HEK293 (cell line): ENCODE results near the gene SHC4.
A peak's percentile ranks its signal among the peaks of the same experiment; 100 is the strongest.

Experiments
- CTCF ChIA-PET: fragments of 350-600 bp; formaldehyde crosslinking; extraction: SDS; loops from one replicate; lab custom pipeline; 2021; ENCODE audit warnings: antibody characterized with exemption; lab: Yijun Ruan, JAX
- POLR2A ChIA-PET: fragments of 300-600 bp; formaldehyde crosslinking; extraction: SDS; loops from one replicate; lab custom pipeline; 2020; ENCODE audit warnings: antibody characterized with exemption, inconsistent platforms; lab: Yijun Ruan, JAX
- H3K27ac ChIP-seq: fragments of 200-500 bp; sonication (Bioruptor generic); 2 replicates; pipeline ENCODE4 v1.5.1; 2014; ENCODE audit warnings: low read depth, low read length, control low read depth, inconsistent platforms; ENCODE audit errors: extremely low read depth
- H3K36me3 ChIP-seq, 2 experiments: fragments of 200-500 bp in 1 of 2; sonication (Bioruptor generic) in 1 of 2; 1 replicate in 1 of 2; 2 replicates in 1 of 2; pipeline ENCODE4 v1.5.1; 2014 to 2017; ENCODE audit warnings: inconsistent platforms in 2 of 2, low read length in 2 of 2; ENCODE audit not compliant: control insufficient read depth in 2 of 2, insufficient read depth in 1 of 2
- H3K4me1 ChIP-seq: fragments of 200-500 bp; sonication (Bioruptor generic); 2 replicates; pipeline ENCODE4 v1.5.1; 2014; ENCODE audit warnings: mild to moderate bottlenecking, low read length, inconsistent platforms; ENCODE audit not compliant: control insufficient read depth, insufficient read depth
- H3K4me3 ChIP-seq: 2 replicates; pipeline ENCODE4 v1.5.1; 2011; ENCODE audit warnings: low read depth, mild to moderate bottlenecking, control low read depth, low read length, moderate library complexity
- H3K9me3 ChIP-seq: fragments of 200-500 bp; sonication (Bioruptor generic); 2 replicates; pipeline ENCODE4 v1.5.1; 2014; ENCODE audit warnings: low read depth, low read length, inconsistent platforms; ENCODE audit not compliant: control insufficient read depth, insufficient read depth
- GLIS2 ChIP-seq: fragments of 450-650 bp; formaldehyde crosslinking; IDR thresholded peaks from 2 replicates; pipeline ENCODE4 v1.5.1; 2016; ENCODE audit warnings: missing biosample characterization, missing genetic modification characterization
- KLF10 ChIP-seq: fragments of 450-650 bp; IDR thresholded peaks from 2 replicates; pipeline ENCODE4 v1.5.1; 2018; ENCODE audit warnings: missing biosample characterization, mild to moderate bottlenecking, missing genetic modification characterization
- OSR2 ChIP-seq: fragments of 450-650 bp; formaldehyde crosslinking; IDR thresholded peaks from 2 replicates; pipeline ENCODE4 v1.5.1; 2016; ENCODE audit warnings: missing biosample characterization, missing genetic modification characterization
- PRDM6 ChIP-seq: fragments of 450-650 bp; formaldehyde crosslinking; IDR thresholded peaks from 2 replicates; pipeline ENCODE4 v1.5.1; 2017; ENCODE audit warnings: missing biosample characterization, missing genetic modification characterization
- REPIN1 ChIP-seq: fragments of 450-650 bp; formaldehyde crosslinking; IDR thresholded peaks from 2 replicates; pipeline ENCODE4 v1.5.1; 2017; ENCODE audit warnings: missing biosample characterization, missing genetic modification characterization, low read depth
- SP7 ChIP-seq: fragments of 450-650 bp; formaldehyde crosslinking; IDR thresholded peaks from 2 replicates; pipeline ENCODE4 v1.5.1; 2016; ENCODE audit warnings: missing biosample characterization, missing genetic modification characterization
- ZBTB17 ChIP-seq: fragments of 450-650 bp; formaldehyde crosslinking; IDR thresholded peaks from 2 replicates; pipeline ENCODE4 v1.5.1; 2016; ENCODE audit warnings: missing biosample characterization, missing genetic modification characterization
- ZFP3 ChIP-seq: fragments of 450-650 bp; formaldehyde crosslinking; IDR thresholded peaks from 2 replicates; pipeline ENCODE4 v1.5.1; 2016; ENCODE audit warnings: low read depth, missing biosample characterization, missing genetic modification characterization
- ZNF112 ChIP-seq: fragments of 450-650 bp; formaldehyde crosslinking; IDR thresholded peaks from 2 replicates; pipeline ENCODE4 v1.5.0; 2017; ENCODE audit warnings: missing biosample characterization, missing genetic modification characterization
- ZNF302 ChIP-seq: fragments of 450-650 bp; formaldehyde crosslinking; IDR thresholded peaks from 2 replicates; pipeline ENCODE4 v1.5.1; 2016; ENCODE audit warnings: missing biosample characterization, missing genetic modification characterization, low read depth
- ZNF311 ChIP-seq: fragments of 450-650 bp; formaldehyde crosslinking; IDR thresholded peaks from 2 replicates; pipeline ENCODE4 v1.5.1; 2017; ENCODE audit warnings: missing biosample characterization, missing genetic modification characterization, borderline replicate concordance
- ZNF362 ChIP-seq: fragments of 450-650 bp; formaldehyde crosslinking; IDR thresholded peaks from 2 replicates; pipeline ENCODE4 v1.5.1; 2016; ENCODE audit warnings: missing biosample characterization, missing genetic modification characterization
- ZNF394 ChIP-seq: fragments of 450-650 bp; formaldehyde crosslinking; IDR thresholded peaks from 2 replicates; pipeline ENCODE4 v1.5.1; 2016; ENCODE audit warnings: missing biosample characterization, missing genetic modification characterization, mild to moderate bottlenecking, moderate library complexity, borderline replicate concordance
- ZNF548 ChIP-seq: fragments of 450-650 bp; formaldehyde crosslinking; IDR thresholded peaks from 2 replicates; pipeline ENCODE4 v1.5.1; 2016; ENCODE audit warnings: missing biosample characterization, missing genetic modification characterization
- ZNF561 ChIP-seq: fragments of 450-650 bp; IDR thresholded peaks from 2 replicates; pipeline ENCODE4 v1.5.1; 2018; ENCODE audit warnings: missing biosample characterization, missing genetic modification characterization, borderline replicate concordance
- ZNF596 ChIP-seq: fragments of 450-650 bp; IDR thresholded peaks from 2 replicates; pipeline ENCODE4 v1.5.0; 2018; ENCODE audit warnings: missing biosample characterization, mild to moderate bottlenecking, missing genetic modification characterization, moderate library complexity
- ZNF664 ChIP-seq: fragments of 450-650 bp; formaldehyde crosslinking; IDR thresholded peaks from 2 replicates; pipeline ENCODE4 v1.5.1; 2016; ENCODE audit warnings: missing biosample characterization, missing genetic modification characterization
- ZNF777 ChIP-seq: fragments of 450-650 bp; formaldehyde crosslinking; IDR thresholded peaks from 2 replicates; pipeline ENCODE4 v1.5.1; 2017; ENCODE audit warnings: missing biosample characterization, missing genetic modification characterization, borderline replicate concordance
- ZNF830 ChIP-seq: fragments of 450-650 bp; IDR thresholded peaks from 2 replicates; pipeline ENCODE4 v1.5.0; 2018; ENCODE audit warnings: missing biosample characterization, missing genetic modification characterization, low read depth, mild to moderate bottlenecking, moderate library complexity
- ZNF837 ChIP-seq: fragments of 450-650 bp; formaldehyde crosslinking; IDR thresholded peaks from 2 replicates; pipeline ENCODE4 v1.5.1; 2016; ENCODE audit warnings: missing biosample characterization, missing genetic modification characterization
- ZSCAN5A ChIP-seq: fragments of 450-650 bp; formaldehyde crosslinking; IDR thresholded peaks from 2 replicates; pipeline ENCODE4 v1.5.1; 2016; ENCODE audit warnings: missing biosample characterization, missing genetic modification characterization

The SHC4 gene

GRCh38 chr15:48868536-48868935 is 95.2 kb downstream of the SHC4 start (continued):
- peak; percentile 80 for TF ChIP-seq PRDM6
- no peak for TF ChIP-seq ZNF394 (tag by site-specific recombination)
- TF ChIP-seq GLIS2 (tag by site-specific recombination), result no peak
- TF ChIP-seq ZNF302 (tag by site-specific recombination), result no peak
- TF ChIP-seq OSR2, result peak; percentile 67; the same call in 1 of the 2 replicates
- no peak for TF ChIP-seq ZNF830 (tag by site-specific recombination)
- TF ChIP-seq ZNF837, result no peak
- TF ChIP-seq SP7, result 0 out of 2 replicates have a peak, but pooled peaks have one; percentile 25
- no peak for TF ChIP-seq ZNF548
- TF ChIP-seq ZNF311 (tag by site-specific recombination), result no peak
- no peak for TF ChIP-seq ZBTB17 (tag by site-specific recombination)
- no peak for TF ChIP-seq ZNF596 (tag by site-specific recombination)
- no peak for TF ChIP-seq ZNF561
- no peak for TF ChIP-seq REPIN1

GRCh38 chr15:48868023-48868422 is 95.7 kb downstream of the SHC4 start:
- Histone ChIP-seq H3K4me1 (peaks cover 11% of the 10 kb centered on the region; the same call in 1 of the 2 replicates), H3K27ac (no peak overlapping the region), H3K9me3 (no peaks in the 10 kb centered on the region), H3K36me3 (no peaks in the 10 kb centered on the region), H3K4me3 (no peak overlapping the region)
- ChIA-PET POLR2A (no interaction called here), CTCF (interaction anchor here (0.7 to 2.1 kb wide), 4 partner anchors 98 to 554 kb away, joined by 3 to 7 read pairs (median 3); no protein-coding TSS in a partner anchor)
- TF ChIP-seq KLF10 (tag by site-specific recombination) (no peak), ZNF112 (no peak), ZNF362 (tag by site-specific recombination) (no peak), ZNF777 (tag by site-specific recombination) (no peak), ZSCAN5A (tag by site-specific recombination) (no peak)
- TF ChIP-seq, all 188 proteins: peak for 0

- TF ChIP-seq ZNF664 (tag by site-specific recombination), result peak; percentile 66; the same call in 1 of the 2 replicates
- no peak for TF ChIP-seq ZFP3 (tag by site-specific recombination)
- TF ChIP-seq, all 188 proteins: peak for 1
Measured at GRCh38 chr15:48866141-48866563, 97.6 kb downstream of the SHC4 start.

More at GRCh38 chr15:48866141-48866563, 97.6 kb downstream of the SHC4 start:
- Histone ChIP-seq H3K36me3 (no peaks in the 10 kb centered on the region), H3K27ac (no peak overlapping the region), H3K9me3 (no peaks in the 10 kb centered on the region), H3K4me1 (peaks cover 11% of the 10 kb centered on the region; the same call in 1 of the 2 replicates), H3K4me3 (no peak overlapping the region)
- ChIA-PET POLR2A (no interaction called here), CTCF (interaction anchor here (0.7 kb wide), 1 partner anchor 23 kb away, joined by 3 read pairs; no protein-coding TSS in a partner anchor)
